Activated CD4-positive, alpha-beta T cell treated with anti-CD3 and anti-CD28 coated beads for 4 hours (primary cell): ENCODE measurements around the gene USP44.
A peak's percentile ranks its signal among the peaks of the same experiment; 100 is the strongest.
"Not testable (repeated sequence)": the region's sequence is repeated elsewhere in the genome, so short reads cannot be mapped to it uniquely, and the experiment has no call there.

ENCODE experiments used
- DNase-seq, 2 donors: peaks; one replicate each; pipeline ENCODE4 v3.0.0-alpha.2; 2020

The USP44 gene

DNA sequence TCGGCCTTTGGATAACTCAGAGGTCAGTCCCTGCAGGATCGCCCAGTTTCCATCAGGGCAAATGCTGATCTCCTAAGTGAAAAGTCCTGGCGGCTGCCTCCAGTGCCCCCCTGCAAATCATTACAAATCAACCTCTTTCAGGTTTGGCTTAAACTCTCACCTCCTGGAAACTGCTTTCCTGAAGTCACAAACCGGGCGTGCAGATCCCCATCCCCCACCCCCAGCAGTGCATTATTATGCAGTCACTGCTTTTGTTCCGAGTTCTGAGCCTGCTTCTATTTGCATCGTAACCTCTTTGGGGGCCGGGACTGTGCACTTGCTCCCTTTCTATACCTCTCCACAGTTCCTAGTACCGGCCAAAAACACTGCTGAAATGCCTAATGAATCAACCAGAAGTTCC lies at the start of gene USP44:
Gene USP44, minus strand, starts transcription at position 172 of the 400 bp plus-strand sequence. CDS start 17,220 bp downstream, outside the sequence.
- no peak for DNase-seq

DNA sequence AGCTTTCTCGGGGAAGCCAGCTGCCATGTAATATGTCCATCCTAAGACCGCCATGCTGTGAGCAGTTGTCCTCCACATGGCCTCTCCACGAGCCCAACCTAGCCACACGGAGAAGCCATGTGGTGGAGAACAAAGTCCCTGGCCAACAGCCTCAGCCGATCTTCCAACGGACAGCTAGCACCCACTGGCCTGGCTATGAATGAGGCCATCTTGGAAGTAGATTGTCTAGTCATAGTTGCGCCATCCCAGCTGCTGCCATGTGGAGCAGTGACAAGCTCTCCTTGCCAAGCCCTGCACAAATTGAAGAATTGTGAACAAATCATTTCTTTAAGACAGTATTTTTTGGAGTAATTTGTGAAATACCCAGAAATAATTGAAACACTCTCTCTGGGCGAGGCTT lies 49.3 kb upstream of the USP44 start:
- no peak for DNase-seq

DNA sequence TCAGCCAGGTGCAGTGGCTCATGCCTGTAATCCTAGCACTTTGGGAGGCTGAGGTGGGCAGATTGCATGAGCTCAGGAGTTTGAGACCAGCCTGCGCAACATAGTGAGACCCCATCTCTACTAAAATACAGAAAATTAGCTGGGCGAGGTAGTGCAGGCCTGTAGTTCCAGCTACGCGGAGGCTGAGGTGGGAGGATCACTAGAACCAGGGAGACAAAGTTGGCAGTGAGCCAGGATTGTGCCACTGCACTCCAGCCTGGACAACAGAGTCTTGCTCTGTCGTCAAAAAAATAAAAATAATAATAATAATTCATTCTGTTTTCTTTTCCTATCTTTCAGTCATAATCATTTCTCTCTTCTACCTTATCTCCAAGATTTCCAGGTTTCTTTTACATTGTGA lies 48.6 kb upstream of the USP44 start:
- DNase-seq, result no peak

DNA sequence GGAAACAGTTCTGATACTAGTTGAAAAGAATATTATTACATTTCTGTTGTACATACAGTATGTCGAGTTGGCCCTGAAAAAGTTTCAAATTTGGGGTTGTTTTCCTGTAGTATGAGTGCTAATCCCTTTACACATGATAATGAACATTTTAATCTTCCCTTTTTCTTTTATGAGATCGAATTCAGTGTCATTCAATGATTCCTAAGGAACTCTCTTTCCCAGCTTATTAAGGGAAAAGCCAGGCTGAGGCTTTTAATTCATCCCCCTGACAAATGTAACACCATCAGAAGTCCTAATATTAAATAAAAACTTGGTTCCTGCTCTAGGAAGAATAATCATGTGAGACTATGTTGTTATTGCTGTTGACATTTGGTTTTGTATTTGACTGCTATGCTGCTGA lies 42.9 kb upstream of the USP44 start:
- no peak for DNase-seq

DNA sequence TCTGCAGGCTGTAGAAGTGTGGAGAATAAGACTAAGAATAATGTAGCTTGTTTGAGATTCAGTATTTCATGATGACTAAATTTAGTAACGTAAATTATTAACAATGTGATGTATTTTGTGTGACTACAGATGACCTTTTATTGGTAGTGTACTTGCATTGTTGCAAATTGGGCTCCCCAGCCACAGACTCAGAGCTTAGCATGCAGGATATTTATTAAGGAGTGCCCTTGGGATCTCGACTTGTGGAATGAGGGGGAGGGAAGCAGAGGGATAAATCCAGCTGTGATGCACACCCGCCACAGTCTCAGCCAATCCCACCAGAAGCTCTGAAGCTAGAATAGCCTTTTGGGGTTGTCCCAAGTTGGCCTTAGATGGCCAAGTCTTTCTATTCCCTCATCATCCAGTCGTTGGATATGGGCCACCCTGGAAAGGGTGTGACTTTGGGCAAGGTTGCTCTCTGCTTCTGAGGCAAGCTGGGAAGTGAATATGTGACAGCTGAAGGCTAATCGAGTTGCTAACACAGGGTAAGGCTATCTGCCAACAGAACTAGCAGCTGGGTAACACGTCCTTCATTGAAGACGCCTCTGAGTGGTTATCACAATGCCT lies 42.1 kb upstream of the USP44 start:
- DNase-seq, result no peak

DNA sequence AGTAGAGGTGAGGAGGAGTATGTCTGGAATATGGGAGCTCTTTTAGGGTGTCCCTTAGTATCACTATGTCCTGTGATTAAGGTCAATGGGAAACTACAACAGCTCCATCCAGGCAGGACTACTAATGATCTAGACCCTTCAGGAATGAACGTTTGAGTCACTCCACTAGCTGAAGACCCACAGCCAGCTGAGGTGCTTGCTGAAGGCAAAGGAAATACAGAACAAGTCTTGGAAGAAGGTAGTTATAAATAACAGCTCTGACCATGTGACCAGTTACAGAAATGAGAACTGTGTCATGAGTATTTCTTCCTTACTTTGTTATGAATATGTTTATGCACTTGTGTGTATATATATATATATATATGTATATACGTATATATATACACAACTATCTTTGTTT lies 40.5 kb upstream of the USP44 start:
- no peak for DNase-seq

DNA sequence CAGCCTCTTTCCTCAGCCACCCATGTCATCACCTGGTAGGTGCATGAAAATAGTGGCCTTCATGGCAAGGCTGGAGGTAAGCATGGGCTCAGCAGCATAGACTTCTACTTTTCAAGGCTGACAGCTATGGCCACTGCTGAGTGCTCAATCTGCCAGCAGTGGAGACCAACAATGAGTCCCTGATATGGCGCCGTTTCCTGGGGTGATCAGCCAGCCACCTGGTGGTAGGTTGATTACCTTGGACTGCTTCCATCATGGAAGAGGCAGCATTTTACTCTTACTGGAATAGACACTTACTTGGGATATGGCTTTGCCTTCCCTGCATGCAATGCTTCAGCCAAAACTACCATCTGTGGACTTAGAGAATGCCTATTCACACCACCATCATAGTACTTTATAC lies 39.5 kb upstream of the USP44 start:
- DNase-seq, result no peak

DNA sequence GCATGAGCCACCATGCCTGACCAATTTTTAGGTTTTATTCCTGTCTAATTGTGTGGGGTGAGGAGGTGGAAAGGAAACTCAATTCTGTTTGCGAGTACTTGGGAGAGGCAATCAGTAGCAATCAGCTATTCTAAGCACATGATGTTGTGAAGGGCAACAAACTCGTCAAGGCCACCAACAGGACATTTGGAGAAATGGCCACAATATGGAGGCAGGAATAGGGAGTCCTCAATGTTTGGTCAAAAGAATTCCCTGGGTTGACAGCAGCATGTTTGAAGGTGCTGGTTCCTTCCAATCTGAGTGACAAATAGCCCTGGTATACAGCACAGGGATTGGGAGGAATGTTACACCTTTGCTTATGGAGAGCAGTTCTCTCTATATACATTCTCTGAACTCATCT lies 32.7 kb upstream of the USP44 start:
- no peak for DNase-seq

DNA sequence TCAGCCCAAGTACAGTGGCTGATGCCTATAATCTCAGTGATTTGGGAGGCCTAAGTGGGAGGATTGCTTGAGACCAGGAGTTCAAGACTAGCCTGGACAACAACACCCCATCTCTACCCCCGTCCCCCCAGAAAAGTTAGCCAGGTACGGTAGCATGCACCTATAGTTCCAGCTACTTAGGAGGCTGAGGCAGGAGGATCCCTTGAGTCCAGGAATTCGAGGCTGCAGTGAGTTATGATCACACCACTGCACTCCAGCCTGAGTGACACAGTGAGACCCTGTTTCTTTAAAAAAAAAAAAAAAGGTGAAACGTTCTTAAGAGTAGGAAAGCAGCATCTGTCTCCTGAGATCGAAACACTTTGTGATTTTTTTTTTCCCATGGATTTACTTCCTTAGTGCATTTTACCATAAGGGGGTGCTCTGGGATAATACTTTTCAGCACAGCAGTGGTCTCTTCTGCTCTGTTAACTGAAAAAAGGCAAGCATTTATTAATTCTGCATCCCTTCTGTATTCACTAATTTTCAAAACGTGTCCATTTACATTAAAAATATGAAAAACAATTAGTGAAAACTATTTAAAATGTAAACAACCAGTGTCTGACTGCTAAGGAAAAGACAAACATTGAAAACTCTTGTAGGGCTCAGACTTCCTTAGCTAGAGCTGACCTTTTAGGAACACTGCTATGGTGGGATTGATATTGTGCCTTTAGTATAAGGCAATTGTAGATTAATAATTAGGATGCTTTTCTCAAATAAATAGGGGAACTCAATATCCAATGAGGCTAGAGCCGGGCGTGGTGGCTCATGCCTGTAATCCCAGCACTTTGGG lies 31.2 kb upstream of the USP44 start:
- no peak for DNase-seq

DNA sequence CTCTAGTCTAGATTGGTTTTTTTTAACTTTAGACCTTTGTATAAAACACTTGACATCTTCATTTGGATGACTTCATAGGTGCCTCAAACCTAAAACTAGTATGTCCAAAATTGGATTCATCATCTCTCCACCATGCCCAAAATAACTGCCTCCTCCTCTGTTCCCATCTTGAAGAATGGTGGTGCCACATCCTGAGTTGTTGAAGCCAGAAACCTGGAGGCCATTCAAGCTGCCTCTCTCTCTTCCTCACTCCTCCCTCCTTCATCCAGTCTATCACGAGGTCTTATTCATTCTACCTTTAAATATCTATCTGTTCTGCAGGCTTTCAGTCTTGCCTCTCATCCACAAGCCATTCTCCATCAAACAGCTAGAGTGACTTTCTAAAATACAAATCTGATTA lies 26.5 kb upstream of the USP44 start:
- no peak for DNase-seq

DNA sequence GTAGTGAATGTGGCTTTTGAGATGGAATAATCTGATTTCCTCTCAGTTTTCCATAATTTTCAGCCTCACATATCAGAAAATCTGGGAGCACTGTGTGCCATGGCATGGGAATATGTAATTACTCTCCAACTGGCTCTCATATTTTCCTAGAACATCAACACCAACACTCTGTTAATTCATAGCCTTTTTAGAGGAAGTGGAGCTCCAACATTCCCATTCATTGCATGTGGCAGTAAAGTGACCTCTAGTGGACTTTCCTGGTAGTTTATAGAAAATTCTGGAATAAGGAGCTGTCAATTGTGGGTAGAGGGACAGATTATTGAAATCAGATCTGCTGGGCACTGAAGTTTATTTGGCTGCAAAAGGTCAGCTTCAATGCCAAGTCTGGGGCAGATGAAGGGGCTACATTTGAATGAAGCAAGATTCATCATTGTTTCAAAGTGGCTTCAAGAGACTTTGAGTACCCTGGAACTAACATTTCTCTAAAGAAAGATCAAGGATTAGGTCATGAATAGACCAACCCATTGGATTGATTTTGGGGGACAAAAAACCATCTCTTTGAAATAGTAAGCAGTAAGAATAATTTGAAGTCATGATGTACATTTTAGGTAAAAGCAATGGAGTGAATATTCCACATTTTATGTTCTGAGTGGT lies 23.6 kb upstream of the USP44 start:
- DNase-seq, result no peak

DNA sequence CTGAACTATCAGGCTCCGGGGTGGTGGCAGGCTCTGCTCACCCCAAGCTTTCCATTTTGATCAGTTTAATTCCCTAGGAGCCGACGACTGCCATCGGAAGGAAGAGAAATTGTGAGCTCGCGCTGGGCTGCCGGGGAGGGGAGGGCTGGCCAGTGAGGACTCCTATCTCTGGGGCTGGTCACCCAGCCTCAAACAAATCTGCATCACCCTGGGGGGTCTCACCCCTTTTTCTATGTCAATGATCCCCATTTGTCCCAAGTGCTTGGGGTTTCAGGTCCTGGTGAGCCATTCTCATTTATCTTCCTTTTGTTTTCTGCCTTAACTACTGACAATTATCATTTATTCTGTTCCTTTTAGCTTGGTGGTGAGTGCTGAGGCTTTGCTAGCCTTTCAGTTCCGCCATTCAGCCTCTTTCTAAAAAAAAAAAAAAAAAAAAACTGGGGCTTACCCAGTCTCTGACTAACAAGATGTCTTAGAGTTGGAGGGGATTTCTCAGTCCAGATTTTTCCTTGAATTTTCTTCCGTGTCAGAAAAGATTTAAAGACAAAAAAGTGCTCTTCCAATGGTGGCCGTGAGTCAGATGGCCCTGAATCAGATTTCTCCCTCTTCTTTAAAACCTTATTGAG lies 22.8 kb upstream of the USP44 start:
- no peak for DNase-seq

DNA sequence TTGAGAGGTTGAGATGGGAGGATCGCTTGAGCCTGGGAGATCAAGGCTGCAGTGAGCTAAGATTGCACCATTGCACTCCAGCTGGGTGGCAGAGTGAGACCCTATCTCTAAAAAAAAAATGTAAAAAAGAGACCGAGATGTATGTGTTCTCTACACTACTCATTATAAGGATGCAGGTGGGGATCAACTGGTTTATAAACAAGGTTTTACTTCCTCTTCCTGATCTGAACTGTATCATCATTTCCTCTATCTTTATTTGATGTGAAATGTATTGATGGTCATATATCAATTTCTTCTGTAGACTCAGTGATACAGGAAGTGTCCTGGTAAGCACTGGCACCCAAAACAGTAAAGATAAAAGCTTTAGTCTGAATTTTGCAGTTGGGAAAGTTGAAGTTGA lies 20.1 kb upstream of the USP44 start:
- DNase-seq, result no peak

DNA sequence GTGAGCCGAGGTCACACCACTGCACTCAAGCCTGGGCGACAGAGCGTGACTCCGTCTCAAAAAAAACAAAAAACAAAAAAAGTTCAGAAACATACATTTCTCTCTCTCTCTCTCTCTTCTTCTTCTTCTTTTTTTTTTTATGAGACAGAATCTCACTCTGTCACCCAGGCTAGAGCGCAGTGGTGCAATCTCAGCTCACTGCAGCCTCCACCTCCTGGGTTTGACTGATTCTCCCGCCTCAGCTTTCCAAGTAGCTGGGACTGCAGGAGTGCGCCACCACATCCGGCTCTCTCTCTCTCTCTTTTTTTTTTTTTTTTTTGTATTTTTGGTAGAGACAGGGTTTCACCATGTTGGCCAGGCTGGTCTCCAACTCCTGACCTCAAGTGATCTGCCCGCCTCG lies 16.8 kb upstream of the USP44 start:
- not testable (repeated sequence) for DNase-seq

DNA sequence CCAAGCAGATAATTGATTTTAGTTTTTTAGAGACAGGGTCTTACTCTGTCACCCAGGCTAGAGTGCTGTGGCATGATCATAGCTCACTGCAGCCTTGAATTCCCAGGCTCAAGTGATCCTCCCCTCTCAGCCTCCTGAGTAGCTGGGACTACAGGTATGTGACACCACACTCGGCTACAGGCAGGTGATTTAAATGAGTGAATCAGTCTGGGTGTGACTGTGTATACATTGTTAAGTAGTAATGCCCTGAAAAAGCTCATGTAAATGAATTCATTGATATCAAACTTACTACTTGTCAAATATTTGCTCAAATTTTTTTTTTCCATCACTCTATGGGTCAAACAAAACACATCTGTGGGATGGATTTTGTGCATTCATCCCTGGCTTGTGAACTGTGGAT lies 6.3 kb upstream of the USP44 start:
- no peak for DNase-seq

DNA sequence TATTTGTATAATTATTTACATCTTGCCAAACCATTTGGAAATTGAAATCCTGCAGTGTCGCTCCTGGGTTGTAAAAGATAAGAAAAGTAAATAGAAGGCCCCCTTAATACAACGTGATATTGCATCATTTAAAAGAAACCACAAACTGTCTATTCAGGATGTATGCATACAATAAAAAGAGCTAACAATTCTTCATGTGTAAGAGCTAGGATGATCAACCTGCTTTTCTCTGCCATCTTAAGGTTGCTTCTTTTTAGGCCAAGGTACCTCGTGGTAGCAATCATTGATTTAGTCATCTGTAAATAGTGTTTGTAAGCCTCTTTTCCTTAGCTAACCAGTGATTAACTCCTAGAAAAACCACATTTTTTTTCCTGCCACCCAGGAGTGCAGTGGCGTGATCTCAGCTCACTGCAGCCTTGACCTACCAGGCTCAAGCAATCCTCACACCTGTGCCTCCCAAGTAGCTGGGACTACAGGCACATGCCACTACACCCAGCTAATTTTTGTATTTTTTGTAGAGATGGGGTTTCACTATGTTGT lies 3.3 kb upstream of the USP44 start:
- no peak for DNase-seq

DNA sequence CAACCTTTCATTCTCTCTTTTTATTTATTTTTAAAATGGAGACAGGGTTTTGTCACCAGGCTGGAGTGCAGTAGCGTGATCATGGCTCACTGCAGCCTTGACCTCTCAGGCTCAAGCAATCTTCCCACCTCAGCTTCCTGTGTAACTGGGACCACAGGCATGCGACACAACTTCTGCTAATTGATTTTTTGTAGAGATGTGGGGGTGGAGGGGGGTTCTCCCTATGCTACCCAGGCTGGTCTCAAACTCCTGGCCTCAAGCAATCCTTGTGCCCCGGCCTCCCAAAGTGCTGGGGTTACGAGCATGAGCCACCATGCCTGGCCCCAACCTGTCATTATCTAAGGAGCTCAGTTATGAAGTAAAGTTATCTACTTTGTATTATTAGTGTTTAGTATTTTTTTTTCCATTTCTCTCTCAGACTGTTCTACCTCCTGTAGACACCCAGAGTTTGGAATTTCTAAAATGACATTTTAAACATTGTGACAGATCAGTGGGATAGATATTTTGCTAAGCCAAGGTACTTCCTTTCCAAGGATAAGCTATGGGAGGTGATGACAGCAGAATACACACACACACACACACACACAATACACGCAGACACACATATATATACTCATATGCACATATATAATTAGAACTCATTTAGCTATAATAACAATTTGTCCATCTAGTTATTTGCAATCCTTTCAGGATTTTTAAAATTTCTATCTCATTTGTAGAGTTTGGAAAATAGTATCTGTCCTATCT lies 2.1 kb upstream of the USP44 start:
- DNase-seq, result no peak

DNA sequence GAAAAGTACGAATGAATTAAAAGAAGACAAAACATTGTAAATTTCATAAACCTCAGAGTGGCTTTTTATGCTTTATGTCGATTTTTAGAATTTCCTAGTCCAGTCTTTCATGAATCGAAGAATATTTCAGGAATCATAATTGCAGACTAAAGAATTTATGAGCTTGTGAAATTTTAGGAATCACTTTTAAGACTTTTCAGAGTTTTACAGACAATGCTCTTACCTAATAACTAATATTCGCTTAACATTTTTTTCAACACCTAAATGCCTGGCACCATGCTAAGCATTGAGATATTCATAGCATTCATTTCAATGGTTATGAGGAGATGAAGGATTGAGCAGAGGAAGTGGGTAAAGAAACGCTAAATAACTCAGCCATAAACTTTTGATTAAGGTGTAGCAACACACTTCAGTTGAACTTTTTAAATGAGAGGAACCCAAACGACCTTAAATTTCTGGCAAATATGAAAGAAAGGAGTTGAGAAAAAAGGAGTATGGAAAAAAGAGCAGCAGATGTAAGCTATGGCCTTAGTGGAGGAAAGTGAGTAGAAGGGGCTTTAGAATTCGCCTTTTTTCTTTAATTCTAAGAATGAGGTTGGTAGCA lies 739 bp upstream of the USP44 start:
- DNase-seq, result no peak

DNA sequence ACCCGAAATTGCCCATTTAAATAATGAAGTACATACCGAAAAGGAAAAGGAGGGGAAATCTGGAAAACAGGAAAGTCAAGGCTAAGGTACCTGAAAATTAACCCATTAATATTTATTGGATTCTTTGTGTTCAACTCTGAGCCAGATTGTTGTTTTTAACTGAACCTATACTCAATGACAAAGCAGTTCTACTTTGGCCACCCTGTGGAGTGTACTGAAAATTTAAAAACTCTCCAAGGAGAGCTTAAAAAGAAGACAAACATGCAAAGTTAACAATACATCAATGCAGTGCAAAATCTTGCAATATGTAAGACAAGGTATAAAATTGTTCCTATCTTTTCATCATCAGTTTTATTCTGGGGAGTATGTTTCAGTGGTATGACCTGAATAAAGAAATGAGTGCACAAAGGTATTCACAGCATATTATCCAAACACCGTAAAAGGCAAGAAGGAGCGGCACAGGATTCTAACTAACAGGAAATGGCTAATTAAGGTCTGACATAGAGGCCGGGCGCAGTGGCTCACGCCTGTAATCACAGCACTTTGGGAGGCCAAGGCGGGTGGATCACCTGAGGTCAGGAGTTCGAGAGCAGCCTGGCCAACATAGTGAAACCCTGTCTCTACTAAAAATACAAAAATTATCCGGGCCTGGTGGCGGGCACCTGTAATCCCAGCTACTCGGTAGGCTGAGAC lies 1.7 kb downstream of the USP44 start:
- no peak for DNase-seq

DNA sequence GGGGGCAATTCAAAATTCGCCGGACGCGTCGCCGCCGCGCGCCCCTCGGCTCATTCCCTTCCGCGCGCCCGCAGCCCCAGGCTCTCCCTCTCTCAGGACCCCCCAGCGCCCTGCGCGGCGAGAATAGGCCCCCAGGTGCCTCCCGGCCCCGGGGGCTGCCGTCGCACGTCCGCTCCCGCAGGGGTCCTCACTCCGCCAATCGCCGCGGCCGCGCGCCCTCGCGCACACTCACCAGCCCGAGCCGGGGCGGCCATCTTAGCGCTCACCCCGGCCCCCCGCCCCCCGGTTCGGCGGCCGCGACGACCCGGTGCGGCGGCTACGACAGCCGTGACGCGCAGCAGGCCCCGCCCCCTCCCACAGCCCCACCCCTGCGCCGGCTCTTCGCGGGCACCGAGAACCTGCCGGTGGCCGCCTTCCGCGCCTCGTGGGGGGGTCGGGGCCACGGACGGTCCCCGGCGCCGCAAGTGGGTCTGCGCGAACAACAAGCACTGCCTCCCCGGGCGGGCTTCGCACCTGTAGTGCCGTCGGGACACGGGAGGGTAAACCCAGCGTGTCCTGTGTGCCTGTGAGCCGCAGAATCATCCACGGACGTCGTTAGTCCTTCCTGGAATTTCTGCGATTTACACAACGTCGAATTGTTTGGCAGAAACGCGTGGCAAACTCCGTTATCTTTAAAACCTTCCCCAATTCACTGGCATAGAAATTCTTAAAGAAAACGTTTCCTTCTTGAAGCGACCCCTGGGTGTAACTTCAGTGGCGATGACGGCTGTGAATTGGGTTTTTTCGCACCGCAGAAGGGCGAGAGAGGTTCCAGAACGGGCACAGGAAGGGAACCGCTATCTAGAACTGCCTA lies 2.5 kb downstream of the USP44 start:
- peak; percentile 68 to 71 for DNase-seq
